ENCODE measurements around the gene KCTD1. TPM values are rescaled to one million over a fixed set of nuclear protein-coding genes. Genes with fewer than 3 reads are reported as not detected.

Gene KCTD1
- total RNA-seq, 3 donors from 2014 or later (not counting 1 experiment from before 2014, with no cell fraction given), result 3.8 to 5.8 (median 5.7) TPM

- 90% methylated on average over 26 of the region's 26 CpGs for WGBS (ENCODE audit: insufficient coverage)
- no peak for ATAC-seq
- TF ChIP-seq CTCF (IDR thresholded peaks at IDR 0.05), result no peak
These were observed 69.2 kb downstream of the KCTD1 start for GRCh38 chr18:26479065-26479680.

GRCh38 chr18:26477828-26478466 is 70.4 kb downstream of the KCTD1 start:
- WGBS (ENCODE audit: insufficient coverage), result 91% methylated on average over 4 of the region's 4 CpGs
- H3K36me3 Mint-ChIP-seq, result no peaks in the 10 kb centered on the region
- no peak overlapping the region for H3K27ac Mint-ChIP-seq
- H3K27me3 Mint-ChIP-seq (ENCODE audit: low read depth in 2 of 2), result no peaks in the 10 kb centered on the region
- no peaks in the 10 kb centered on the region for H3K4me1 ChIP-seq (ENCODE audit: control insufficient read depth, insufficient read depth, low read length)
- intact Hi-C loops (cut with micrococcal nuclease), result no loop called here
- no peak for DNase-seq
- no peak for ATAC-seq
- H3K9me3 ChIP-seq (ENCODE audit: control insufficient read depth, insufficient read depth, low read length), result no peaks in the 10 kb centered on the region
- no peak overlapping the region for H3K4me3 ChIP-seq (ENCODE audit: low read length)
- TF ChIP-seq CTCF (IDR thresholded peaks at IDR 0.05), result no peak
- H3K27ac ChIP-seq (ENCODE audit: low read length), result no peak overlapping the region
- H3K27me3 ChIP-seq (ENCODE audit: control insufficient read depth, insufficient read depth, low read length), result no peaks in the 10 kb centered on the region
- no peaks in the 10 kb centered on the region for H3K4me1 Mint-ChIP-seq
- H3K36me3 ChIP-seq (ENCODE audit: control insufficient read depth, insufficient read depth, low read length), result no peaks in the 10 kb centered on the region
- no peaks in the 10 kb centered on the region for H3K9me3 Mint-ChIP-seq
- H3K4me3 Mint-ChIP-seq, result no peak overlapping the region

More at GRCh38 chr18:26479065-26479680, 69.2 kb downstream of the KCTD1 start:
- DNase-seq, result no peak
- no peak overlapping the region for H3K27ac Mint-ChIP-seq
- H3K9me3 Mint-ChIP-seq, result no peaks in the 10 kb centered on the region
- Histone ChIP-seq H3K36me3 (ENCODE audit: control insufficient read depth, insufficient read depth, low read length) (no peaks in the 10 kb centered on the region), H3K9me3 (ENCODE audit: control insufficient read depth, insufficient read depth, low read length) (no peaks in the 10 kb centered on the region), H3K27me3 (ENCODE audit: control insufficient read depth, insufficient read depth, low read length) (no peaks in the 10 kb centered on the region), H3K4me1 (ENCODE audit: control insufficient read depth, insufficient read depth, low read length) (no peaks in the 10 kb centered on the region), H3K27ac (ENCODE audit: low read length) (no peak overlapping the region), H3K4me3 (ENCODE audit: low read length) (no peak overlapping the region)
- H3K4me1 Mint-ChIP-seq, result no peaks in the 10 kb centered on the region
- H3K4me3 Mint-ChIP-seq, result no peak overlapping the region
- intact Hi-C loops (cut with micrococcal nuclease), result no loop called here
- H3K36me3 Mint-ChIP-seq, result no peaks in the 10 kb centered on the region
- no peaks in the 10 kb centered on the region for H3K27me3 Mint-ChIP-seq (ENCODE audit: low read depth in 2 of 2)

- no peak overlapping the region for H3K27ac ChIP-seq (ENCODE audit: low read length)
- Mint-ChIP-seq H3K4me1 (no peaks in the 10 kb centered on the region), H3K4me3 (no peak overlapping the region), H3K36me3 (no peaks in the 10 kb centered on the region), H3K9me3 (no peaks in the 10 kb centered on the region), H3K27ac (no peak overlapping the region), H3K27me3 (ENCODE audit: low read depth in 2 of 2) (no peaks in the 10 kb centered on the region)
- WGBS (ENCODE audit: insufficient coverage), result 89% methylated on average over 6 of the region's 8 CpGs
- intact Hi-C loops (cut with micrococcal nuclease), result no loop called here
- H3K4me3 ChIP-seq (ENCODE audit: low read length), result no peak overlapping the region
- no peaks in the 10 kb centered on the region for H3K27me3 ChIP-seq (ENCODE audit: control insufficient read depth, insufficient read depth, low read length)
- ATAC-seq (no peak), DNase-seq (no peak)
- no peaks in the 10 kb centered on the region for H3K9me3 ChIP-seq (ENCODE audit: control insufficient read depth, insufficient read depth, low read length)
- no peak for TF ChIP-seq CTCF (IDR thresholded peaks at IDR 0.05)
- no peaks in the 10 kb centered on the region for H3K4me1 ChIP-seq (ENCODE audit: control insufficient read depth, insufficient read depth, low read length)
- no peaks in the 10 kb centered on the region for H3K36me3 ChIP-seq (ENCODE audit: control insufficient read depth, insufficient read depth, low read length)
These were observed 71.7 kb downstream of the KCTD1 start for GRCh38 chr18:26476697-26477096.
